HL-60 (cell line): ENCODE results near the gene PLA2G5.

Source experiments
- GABPA ChIP-seq: IDR thresholded peaks from 2 replicates; pipeline ENCODE4 v1.6.1; 2012; ENCODE audit warnings: low read depth
- POLR2AphosphoS5 ChIP-seq: IDR thresholded peaks from 2 replicates; pipeline ENCODE4 v1.6.1; 2012; ENCODE audit warnings: low read depth
- TF ChIP-seq, protein P1 (sequence below): IDR thresholded peaks from one replicate; pipeline ENCODE4 v1.5.1; 2011; ENCODE audit warnings: low read length, control low read depth, inconsistent platforms; ENCODE audit not compliant: insufficient read depth

GRCh38 chr1:20139776-20140612 is 70.0 kb downstream of the PLA2G5 start:
- TF ChIP-seq, protein P1, sequence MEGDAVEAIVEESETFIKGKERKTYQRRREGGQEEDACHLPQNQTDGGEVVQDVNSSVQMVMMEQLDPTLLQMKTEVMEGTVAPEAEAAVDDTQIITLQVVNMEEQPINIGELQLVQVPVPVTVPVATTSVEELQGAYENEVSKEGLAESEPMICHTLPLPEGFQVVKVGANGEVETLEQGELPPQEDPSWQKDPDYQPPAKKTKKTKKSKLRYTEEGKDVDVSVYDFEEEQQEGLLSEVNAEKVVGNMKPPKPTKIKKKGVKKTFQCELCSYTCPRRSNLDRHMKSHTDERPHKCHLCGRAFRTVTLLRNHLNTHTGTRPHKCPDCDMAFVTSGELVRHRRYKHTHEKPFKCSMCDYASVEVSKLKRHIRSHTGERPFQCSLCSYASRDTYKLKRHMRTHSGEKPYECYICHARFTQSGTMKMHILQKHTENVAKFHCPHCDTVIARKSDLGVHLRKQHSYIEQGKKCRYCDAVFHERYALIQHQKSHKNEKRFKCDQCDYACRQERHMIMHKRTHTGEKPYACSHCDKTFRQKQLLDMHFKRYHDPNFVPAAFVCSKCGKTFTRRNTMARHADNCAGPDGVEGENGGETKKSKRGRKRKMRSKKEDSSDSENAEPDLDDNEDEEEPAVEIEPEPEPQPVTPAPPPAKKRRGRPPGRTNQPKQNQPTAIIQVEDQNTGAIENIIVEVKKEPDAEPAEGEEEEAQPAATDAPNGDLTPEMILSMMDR: no peak
- TF ChIP-seq GABPA: no peak
- TF ChIP-seq POLR2AphosphoS5: no peak
